Tibial nerve (tissue), 4 donors: Measurements from ENCODE around the gene ZNF415. TPM values are rescaled to one million over a fixed set of nuclear protein-coding genes. Genes with fewer than 3 reads are reported as not detected.
A peak's percentile ranks its signal among the peaks of the same experiment; 100 is the strongest.

Source experiments
- DNase-seq, 2 donors: peaks; one replicate each; pipeline ENCODE4 v3.0.0-alpha.2; 2019; ENCODE audit warnings: low spot score in 2 of 2
- H3K27ac ChIP-seq, 4 donors: fragments of 200-600 bp; sonication (generic) in 3 of 4; one replicate each; pipeline ENCODE4 v1.5.1; 2017 to 2019; ENCODE audit warnings: mild to moderate bottlenecking in 1 of 4
- H3K27me3 ChIP-seq, 2 donors: fragments of 200-600 bp; sonication (generic) in 1 of 2; one replicate each; pipeline versions ENCODE4 v1.5.1 to v1.6.0; 2017 to 2019
- H3K36me3 ChIP-seq, 3 donors: fragments of 200-600 bp; sonication (generic); one replicate each; pipeline ENCODE4 v1.5.1; 2018 to 2019
- H3K4me1 ChIP-seq, 4 donors: fragments of 200-600 bp; sonication (generic) in 3 of 4; one replicate each; pipeline ENCODE4 v1.5.1; 2017 to 2019
- H3K4me3 ChIP-seq, 4 donors: fragments of 200-600 bp; sonication (generic) in 3 of 4; one replicate each; pipeline ENCODE4 v1.5.1; 2017 to 2019; ENCODE audit warnings: mild to moderate bottlenecking in 1 of 4, moderate library complexity in 1 of 4
- H3K9me3 ChIP-seq, 4 donors: fragments of 200-600 bp; sonication (generic) in 3 of 4; one replicate each; pipeline ENCODE4 v1.5.1; 2017 to 2019
- EP300 ChIP-seq, 2 donors: sonication (generic); formaldehyde crosslinking; IDR thresholded peaks; one replicate each; pipeline ENCODE4 v1.6.1; 2017; ENCODE audit warnings: antibody characterized with exemption in 2 of 2, mild to moderate bottlenecking in 1 of 2
- POLR2A ChIP-seq, 2 donors: fragments of 450-650 bp; IDR thresholded peaks; one replicate each; pipeline ENCODE4 v1.6.1; 2017; ENCODE audit warnings: antibody characterized with exemption in 2 of 2, mild to moderate bottlenecking in 2 of 2, moderate library complexity in 2 of 2
- WGBS, 2 donors: methylation state at CpG; one replicate each; pipeline ENCODE4 v1.1.5; 2018; 5-methylcytosine and 5-hydroxymethylcytosine counted together
- total RNA-seq, 4 donors: library from RNA; depleted of rRNA; stranded (reverse); fragments of >200 nt; gene quantifications; one replicate each; pipeline ENCODE4 v1.1.0, GENCODE V29; 2016
- TF ChIP-seq, protein P1 (sequence below), 5 experiments: fragments of 200-600 bp in 3 of 5; fragments of 450-650 bp in 2 of 5; sonication (generic) in 3 of 5; IDR thresholded peaks; one replicate each; pipeline ENCODE4 v1.5.1; 2016 to 2019; ENCODE audit warnings: antibody characterized with exemption in 5 of 5, mild to moderate bottlenecking in 3 of 5, moderate library complexity in 2 of 5

The ZNF415 gene
- total RNA-seq, 4 donors from 2014 or later = 4.5 to 9.8 (median 5.7) TPM

DNA sequence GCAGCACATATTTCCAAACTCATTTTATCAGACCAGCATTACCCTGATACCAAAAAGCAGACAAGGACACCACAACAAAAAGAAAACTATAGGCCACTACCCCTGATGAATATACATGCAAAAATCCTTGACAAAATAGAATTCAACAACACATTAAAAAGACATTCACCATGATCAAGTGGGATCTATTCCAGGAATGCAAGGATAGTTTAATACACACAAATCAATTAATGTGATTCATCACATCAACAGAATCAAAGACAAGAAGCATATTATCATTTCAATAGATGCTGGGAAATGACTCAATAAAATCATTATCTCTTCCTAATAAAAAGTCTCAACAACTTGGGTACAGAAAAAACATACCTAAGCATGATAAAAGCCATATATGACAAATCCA, 14.9 kb upstream of the ZNF415 start:
- TF ChIP-seq, protein P1, sequence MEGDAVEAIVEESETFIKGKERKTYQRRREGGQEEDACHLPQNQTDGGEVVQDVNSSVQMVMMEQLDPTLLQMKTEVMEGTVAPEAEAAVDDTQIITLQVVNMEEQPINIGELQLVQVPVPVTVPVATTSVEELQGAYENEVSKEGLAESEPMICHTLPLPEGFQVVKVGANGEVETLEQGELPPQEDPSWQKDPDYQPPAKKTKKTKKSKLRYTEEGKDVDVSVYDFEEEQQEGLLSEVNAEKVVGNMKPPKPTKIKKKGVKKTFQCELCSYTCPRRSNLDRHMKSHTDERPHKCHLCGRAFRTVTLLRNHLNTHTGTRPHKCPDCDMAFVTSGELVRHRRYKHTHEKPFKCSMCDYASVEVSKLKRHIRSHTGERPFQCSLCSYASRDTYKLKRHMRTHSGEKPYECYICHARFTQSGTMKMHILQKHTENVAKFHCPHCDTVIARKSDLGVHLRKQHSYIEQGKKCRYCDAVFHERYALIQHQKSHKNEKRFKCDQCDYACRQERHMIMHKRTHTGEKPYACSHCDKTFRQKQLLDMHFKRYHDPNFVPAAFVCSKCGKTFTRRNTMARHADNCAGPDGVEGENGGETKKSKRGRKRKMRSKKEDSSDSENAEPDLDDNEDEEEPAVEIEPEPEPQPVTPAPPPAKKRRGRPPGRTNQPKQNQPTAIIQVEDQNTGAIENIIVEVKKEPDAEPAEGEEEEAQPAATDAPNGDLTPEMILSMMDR (IDR thresholded peaks at IDR 0.05) = no peak
- TF ChIP-seq EP300 (IDR thresholded peaks at IDR 0.05) (no peak), POLR2A (IDR thresholded peaks at IDR 0.05) (no peak)
- peaks cover 13 to 96% (median 18%) of the 10 kb centered on the region in 3 donors for H3K36me3 ChIP-seq
- DNase-seq = no peak
- H3K27me3 ChIP-seq = no peaks in the 10 kb centered on the region
- peaks cover 0 to 93% (median 40%) of the 10 kb centered on the region in 4 donors for H3K9me3 ChIP-seq
- no peak overlapping the region for H3K4me3 ChIP-seq
- no peaks in the 10 kb centered on the region for H3K4me1 ChIP-seq
- H3K27ac ChIP-seq = no peak overlapping the region

DNA sequence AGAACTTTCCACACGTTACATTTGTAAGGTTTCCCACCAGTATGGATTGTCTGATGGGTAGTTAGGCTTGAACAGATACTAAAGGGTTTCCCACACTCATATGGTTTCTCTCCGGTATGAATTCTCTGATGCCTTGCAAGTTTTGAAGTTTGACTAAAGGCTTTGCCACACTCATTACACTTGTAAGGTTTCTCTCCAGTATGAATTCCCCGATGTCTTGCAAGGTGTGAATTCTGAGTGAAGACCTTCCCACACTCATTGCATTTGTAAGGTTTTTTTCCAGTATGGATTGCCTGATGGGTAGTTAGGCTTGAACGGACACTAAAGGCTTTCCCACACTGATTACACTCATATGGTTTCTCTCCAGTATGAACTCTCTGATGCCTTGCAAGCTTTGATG, 7.6 kb upstream of the ZNF415 start:
- peaks cover 2 to 58% (median 10%) of the 10 kb centered on the region in 3 donors for H3K36me3 ChIP-seq
- no peak for TF ChIP-seq POLR2A (IDR thresholded peaks at IDR 0.05)
- no peak for TF ChIP-seq EP300 (IDR thresholded peaks at IDR 0.05)
- TF ChIP-seq, protein P1 (IDR thresholded peaks at IDR 0.05) = no peak
- DNase-seq = no peak
- no peaks in the 10 kb centered on the region for H3K4me1 ChIP-seq
- H3K27me3 ChIP-seq = no peaks in the 10 kb centered on the region
- 94 to 98% methylated on average over 4 of the region's 4 CpGs for WGBS, 2 donors
- peaks cover 8 to 94% (median 50%) of the 10 kb centered on the region in 4 donors for H3K9me3 ChIP-seq
- H3K27ac ChIP-seq = no peak overlapping the region
- no peak overlapping the region for H3K4me3 ChIP-seq

DNA sequence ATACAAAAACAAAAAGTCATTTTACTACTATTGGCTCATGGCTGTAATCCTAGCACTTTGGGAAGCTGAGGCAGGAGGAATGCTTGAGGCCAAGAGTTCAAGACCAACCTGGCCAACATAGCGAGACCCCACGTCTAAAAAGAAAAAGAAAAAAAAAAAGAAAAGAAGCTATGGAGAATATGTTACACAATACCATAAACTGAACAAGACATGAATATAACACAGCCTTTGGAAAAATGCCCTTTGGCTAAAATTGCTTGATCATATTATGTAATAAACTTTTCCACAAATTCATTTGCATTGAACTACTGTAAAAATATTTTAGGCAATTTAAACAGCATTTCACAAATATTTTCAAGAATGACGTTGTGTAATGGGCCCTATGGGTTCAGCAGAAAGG, 3.7 kb upstream of the ZNF415 start:
- H3K27me3 ChIP-seq = no peaks in the 10 kb centered on the region
- peaks cover 0 to 23% (median 0%) of the 10 kb centered on the region in 3 donors for H3K36me3 ChIP-seq
- H3K4me3 ChIP-seq = no peak overlapping the region
- no peak overlapping the region for H3K27ac ChIP-seq
- H3K9me3 ChIP-seq = peaks cover 8 to 73% (median 38%) of the 10 kb centered on the region in 4 donors
- 80 to 81% methylated on average over 3 of the region's 3 CpGs for WGBS, 2 donors
- no peak for DNase-seq
- H3K4me1 ChIP-seq = peaks cover 0 to 7% (median 0%) of the 10 kb centered on the region in 4 donors
- TF ChIP-seq EP300 (IDR thresholded peaks at IDR 0.05) = no peak
- TF ChIP-seq, protein P1 (IDR thresholded peaks at IDR 0.05) = no peak
- no peak for TF ChIP-seq POLR2A (IDR thresholded peaks at IDR 0.05)

DNA sequence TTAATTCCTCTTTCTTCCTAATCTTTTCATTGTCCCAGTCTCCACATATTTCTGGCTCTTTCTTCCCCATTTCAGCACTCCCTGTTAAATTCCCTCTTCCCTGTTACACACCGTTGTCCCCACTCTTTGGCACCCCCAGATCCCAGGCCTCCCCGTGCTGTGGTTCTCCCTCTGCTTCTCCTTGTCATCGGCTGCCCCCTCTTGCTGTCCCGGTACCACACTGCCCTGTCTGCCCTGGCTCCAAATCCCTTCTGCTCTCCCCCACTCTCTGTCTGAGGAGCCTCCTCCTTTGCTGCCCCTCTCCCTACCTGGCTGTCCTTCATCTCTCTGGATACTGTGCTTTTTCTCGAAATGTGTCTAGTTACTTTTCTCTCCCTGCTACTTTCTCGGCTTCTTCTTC, 983 bp downstream of the ZNF415 start:
- H3K9me3 ChIP-seq = peaks cover 0 to 26% (median 7%) of the 10 kb centered on the region in 4 donors
- DNase-seq = no peak
- no peaks in the 10 kb centered on the region for H3K27me3 ChIP-seq
- TF ChIP-seq, protein P1 (IDR thresholded peaks at IDR 0.05) = no peak
- no peak for TF ChIP-seq POLR2A (IDR thresholded peaks at IDR 0.05)
- TF ChIP-seq EP300 (IDR thresholded peaks at IDR 0.05) = no peak
- no peaks in the 10 kb centered on the region for H3K36me3 ChIP-seq
- peaks cover 0 to 15% (median 0%) of the 10 kb centered on the region in 4 donors for H3K4me1 ChIP-seq
- peak overlapping the region in 3 of 4 donors; percentile 54 to 62 (median 61) for H3K4me3 ChIP-seq
- peak overlapping the region in 1 of 4 donors; percentile 66 for H3K27ac ChIP-seq
- whole genome bisulfite sequencing, 2 donors = 30 to 33% methylated on average over 6 of the region's 6 CpGs

DNA sequence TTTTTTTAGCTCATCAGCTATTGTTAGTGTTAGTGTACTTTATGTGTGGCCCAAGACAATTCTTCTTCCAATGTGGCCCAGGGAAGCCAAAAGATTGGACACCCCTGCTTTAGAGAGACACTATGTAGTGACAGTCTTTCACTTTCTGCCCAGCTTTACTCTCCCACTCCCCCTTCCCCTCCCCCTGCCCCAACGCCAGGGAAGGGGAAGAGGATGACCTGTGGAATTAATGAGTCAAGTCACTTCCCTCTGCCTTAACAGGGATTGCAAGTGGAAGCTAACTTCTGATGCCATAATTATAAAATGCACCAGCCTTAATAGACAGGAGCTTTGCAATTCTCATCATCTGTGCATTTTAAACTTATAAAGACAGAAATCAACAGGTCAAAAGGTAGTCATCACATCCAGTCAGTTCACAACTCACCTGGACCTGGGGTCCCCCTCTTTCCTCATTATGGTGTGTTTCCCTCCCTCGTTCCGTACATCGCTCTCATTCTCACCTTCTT, 1.6 kb downstream of the ZNF415 start:
- 70 to 76% methylated on average over 4 of the region's 4 CpGs for WGBS, 2 donors
- Histone ChIP-seq H3K4me3 (no peak overlapping the region), H3K27me3 (no peaks in the 10 kb centered on the region)

More for the DNA sequence above, 1.6 kb downstream of the ZNF415 start:
- Histone ChIP-seq H3K9me3 (peaks cover 0 to 20% (median 5%) of the 10 kb centered on the region in 4 donors), H3K27ac (no peak overlapping the region), H3K4me1 (peaks cover 0 to 15% (median 0%) of the 10 kb centered on the region in 4 donors), H3K36me3 (no peaks in the 10 kb centered on the region)
- no peak for TF ChIP-seq POLR2A (IDR thresholded peaks at IDR 0.05)
- TF ChIP-seq, protein P1 (IDR thresholded peaks at IDR 0.05) = no peak
- TF ChIP-seq EP300 (IDR thresholded peaks at IDR 0.05) = no peak
- DNase-seq = no peak
